A549 (cell line): Measurements from ENCODE around the gene TAS1R3.

Source experiments
- EP300 ChIP-seq, 2 experiments: fragments of >200 bp; sonication (Bioruptor Twin); formaldehyde crosslinking; IDR thresholded peaks; 2 replicates in 1 of 2; 3 replicates in 1 of 2; pipeline ENCODE4 v1.6.1; 2016 to 2017
- HEYL ChIP-seq: fragments of 250-450 bp; sonication (Bioruptor Pico); IDR thresholded peaks from 2 replicates; pipeline ENCODE4 v1.8.0; 2021; ENCODE audit warnings: mild to moderate bottlenecking, moderate library complexity
- HOXB5 ChIP-seq: fragments of 250-450 bp; sonication (Bioruptor Pico); IDR thresholded peaks from 2 replicates; pipeline ENCODE4 v1.5.0; 2020; ENCODE audit warnings: mild to moderate bottlenecking, moderate library complexity
- POLR2A ChIP-seq: IDR thresholded peaks from 2 replicates; pipeline ENCODE4 v1.6.1; 2012; ENCODE audit warnings: mild to moderate bottlenecking, low read length
- RAD21 ChIP-seq, 2 experiments: fragments of >200 bp in 1 of 2; sonication (Bioruptor Twin) in 1 of 2; formaldehyde crosslinking in 1 of 2; IDR thresholded peaks in 1 of 2; conservative IDR thresholded peaks in 1 of 2; 2 replicates in 1 of 2; 3 replicates in 1 of 2; pipeline ENCODE4 v1.6.1; 2012 to 2018; ENCODE audit warnings: inconsistent platforms in 1 of 2
- RCOR1 ChIP-seq: fragments of 150-350 bp; IDR thresholded peaks from 2 replicates; pipeline ENCODE4 v1.6.1; 2014; ENCODE audit warnings: antibody characterized with exemption, low read length, low read depth
- RFX5 ChIP-seq: fragments of 450-650 bp; IDR thresholded peaks from 2 replicates; pipeline ENCODE4 v1.7.1; 2014; ENCODE audit warnings: antibody characterized with exemption, mild to moderate bottlenecking, moderate library complexity
- SMC3 ChIP-seq: fragments of >200 bp; sonication (Bioruptor Twin); formaldehyde crosslinking; IDR thresholded peaks from 3 replicates; pipeline ENCODE4 v1.6.1; 2018; ENCODE audit warnings: inconsistent platforms
- TF ChIP-seq, protein P1 (sequence below): fragments of >200 bp; sonication (Bioruptor Twin); formaldehyde crosslinking; IDR thresholded peaks from 3 replicates; pipeline ENCODE4 v1.5.1; 2016
- TF ChIP-seq, protein P2 (sequence below): fragments of 200-600 bp; sonication (generic); IDR thresholded peaks from 2 replicates; pipeline ENCODE4 v1.6.1; 2016; ENCODE audit warnings: antibody characterized with exemption, mild to moderate bottlenecking, moderate library complexity
- TF ChIP-seq, protein P3 (sequence below): fragments of 150-350 bp; IDR thresholded peaks from 2 replicates; pipeline ENCODE4 v1.6.1; 2014; ENCODE audit warnings: low read depth, mild to moderate bottlenecking, low read length

DNA sequence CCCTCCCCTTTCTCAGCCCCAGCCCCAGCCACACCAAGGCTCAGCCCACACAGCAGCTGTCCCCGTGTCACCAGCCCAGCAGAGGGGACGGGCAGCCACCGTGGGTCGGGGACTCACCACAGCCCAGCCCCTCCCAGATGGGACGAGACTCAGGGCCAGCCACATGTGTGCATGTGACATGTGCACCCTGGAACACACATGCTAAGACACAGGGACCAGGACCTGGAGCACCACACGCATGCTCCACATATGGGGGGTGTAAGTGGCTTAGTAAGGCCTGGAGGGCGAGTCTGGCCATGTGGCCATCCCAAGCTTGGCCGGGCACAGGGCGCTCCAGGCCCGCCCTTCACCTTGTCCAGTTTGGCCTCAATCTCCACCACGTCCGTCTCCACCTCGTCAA lies 27.3 kb upstream of the TAS1R3 start:
- TF ChIP-seq, protein P1, sequence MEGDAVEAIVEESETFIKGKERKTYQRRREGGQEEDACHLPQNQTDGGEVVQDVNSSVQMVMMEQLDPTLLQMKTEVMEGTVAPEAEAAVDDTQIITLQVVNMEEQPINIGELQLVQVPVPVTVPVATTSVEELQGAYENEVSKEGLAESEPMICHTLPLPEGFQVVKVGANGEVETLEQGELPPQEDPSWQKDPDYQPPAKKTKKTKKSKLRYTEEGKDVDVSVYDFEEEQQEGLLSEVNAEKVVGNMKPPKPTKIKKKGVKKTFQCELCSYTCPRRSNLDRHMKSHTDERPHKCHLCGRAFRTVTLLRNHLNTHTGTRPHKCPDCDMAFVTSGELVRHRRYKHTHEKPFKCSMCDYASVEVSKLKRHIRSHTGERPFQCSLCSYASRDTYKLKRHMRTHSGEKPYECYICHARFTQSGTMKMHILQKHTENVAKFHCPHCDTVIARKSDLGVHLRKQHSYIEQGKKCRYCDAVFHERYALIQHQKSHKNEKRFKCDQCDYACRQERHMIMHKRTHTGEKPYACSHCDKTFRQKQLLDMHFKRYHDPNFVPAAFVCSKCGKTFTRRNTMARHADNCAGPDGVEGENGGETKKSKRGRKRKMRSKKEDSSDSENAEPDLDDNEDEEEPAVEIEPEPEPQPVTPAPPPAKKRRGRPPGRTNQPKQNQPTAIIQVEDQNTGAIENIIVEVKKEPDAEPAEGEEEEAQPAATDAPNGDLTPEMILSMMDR: no peak
- TF ChIP-seq HEYL (CRISPR knock-in tag) (no peak), SMC3 (no peak), EP300 (IDR thresholded peaks at IDR 0.05) (no peak), RCOR1 (no peak), RAD21 (conservative IDR thresholded peaks at IDR 0.05 in 1 of 2, IDR thresholded peaks at IDR 0.05 in 1 of 2) (no peak), RFX5 (no peak), HOXB5 (no peak), POLR2A (no peak)
- TF ChIP-seq, protein P2, sequence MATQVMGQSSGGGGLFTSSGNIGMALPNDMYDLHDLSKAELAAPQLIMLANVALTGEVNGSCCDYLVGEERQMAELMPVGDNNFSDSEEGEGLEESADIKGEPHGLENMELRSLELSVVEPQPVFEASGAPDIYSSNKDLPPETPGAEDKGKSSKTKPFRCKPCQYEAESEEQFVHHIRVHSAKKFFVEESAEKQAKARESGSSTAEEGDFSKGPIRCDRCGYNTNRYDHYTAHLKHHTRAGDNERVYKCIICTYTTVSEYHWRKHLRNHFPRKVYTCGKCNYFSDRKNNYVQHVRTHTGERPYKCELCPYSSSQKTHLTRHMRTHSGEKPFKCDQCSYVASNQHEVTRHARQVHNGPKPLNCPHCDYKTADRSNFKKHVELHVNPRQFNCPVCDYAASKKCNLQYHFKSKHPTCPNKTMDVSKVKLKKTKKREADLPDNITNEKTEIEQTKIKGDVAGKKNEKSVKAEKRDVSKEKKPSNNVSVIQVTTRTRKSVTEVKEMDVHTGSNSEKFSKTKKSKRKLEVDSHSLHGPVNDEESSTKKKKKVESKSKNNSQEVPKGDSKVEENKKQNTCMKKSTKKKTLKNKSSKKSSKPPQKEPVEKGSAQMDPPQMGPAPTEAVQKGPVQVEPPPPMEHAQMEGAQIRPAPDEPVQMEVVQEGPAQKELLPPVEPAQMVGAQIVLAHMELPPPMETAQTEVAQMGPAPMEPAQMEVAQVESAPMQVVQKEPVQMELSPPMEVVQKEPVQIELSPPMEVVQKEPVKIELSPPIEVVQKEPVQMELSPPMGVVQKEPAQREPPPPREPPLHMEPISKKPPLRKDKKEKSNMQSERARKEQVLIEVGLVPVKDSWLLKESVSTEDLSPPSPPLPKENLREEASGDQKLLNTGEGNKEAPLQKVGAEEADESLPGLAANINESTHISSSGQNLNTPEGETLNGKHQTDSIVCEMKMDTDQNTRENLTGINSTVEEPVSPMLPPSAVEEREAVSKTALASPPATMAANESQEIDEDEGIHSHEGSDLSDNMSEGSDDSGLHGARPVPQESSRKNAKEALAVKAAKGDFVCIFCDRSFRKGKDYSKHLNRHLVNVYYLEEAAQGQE: no peak
- TF ChIP-seq, protein P3, sequence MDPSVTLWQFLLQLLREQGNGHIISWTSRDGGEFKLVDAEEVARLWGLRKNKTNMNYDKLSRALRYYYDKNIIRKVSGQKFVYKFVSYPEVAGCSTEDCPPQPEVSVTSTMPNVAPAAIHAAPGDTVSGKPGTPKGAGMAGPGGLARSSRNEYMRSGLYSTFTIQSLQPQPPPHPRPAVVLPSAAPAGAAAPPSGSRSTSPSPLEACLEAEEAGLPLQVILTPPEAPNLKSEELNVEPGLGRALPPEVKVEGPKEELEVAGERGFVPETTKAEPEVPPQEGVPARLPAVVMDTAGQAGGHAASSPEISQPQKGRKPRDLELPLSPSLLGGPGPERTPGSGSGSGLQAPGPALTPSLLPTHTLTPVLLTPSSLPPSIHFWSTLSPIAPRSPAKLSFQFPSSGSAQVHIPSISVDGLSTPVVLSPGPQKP: no peak
